ENCODE measurements around the gene CYREN. TPM values are rescaled to one million over a fixed set of nuclear protein-coding genes. Genes with fewer than 3 reads are reported as not detected.

CYREN gene
- total and polyA plus RNA-seq, 7 donors, result 20.6 to 61.2 (median 28.1) TPM

GRCh38 chr7:135208102-135208793 lies 37.7 kb upstream of the CYREN start:
- no peak for TF ChIP-seq CTCF (IDR thresholded peaks at IDR 0.05)
- H3K9me3 ChIP-seq, result no peaks in the 10 kb centered on the region
- no peak for ATAC-seq
- no peaks in the 10 kb centered on the region for H3K27me3 ChIP-seq (ENCODE audit: insufficient read depth in 3 of 3, low read length in 2 of 3)
- intact Hi-C loops (cut with DNase I), result no loop called here
- DNase-seq, result no peak
- H3K27ac ChIP-seq, result no peak overlapping the region
- peaks cover 0 to 37% of the 10 kb centered on the region in 2 donors for H3K36me3 ChIP-seq (ENCODE audit: insufficient read depth in 1 of 2, low read depth in 1 of 2)
- H3K4me3 ChIP-seq, result no peak overlapping the region
- H3K4me1 ChIP-seq, result peaks cover 12% of the 10 kb centered on the region
- 67 to 83% (median 72%) methylated on average over 6 of the region's 6 CpGs for WGBS, 3 donors

- ATAC-seq (no peak), DNase-seq (no peak)
- no peak overlapping the region for H3K27ac ChIP-seq
- no peak for TF ChIP-seq CTCF (IDR thresholded peaks at IDR 0.05)
- intact Hi-C loops (cut with DNase I), result no loop called here
- no peaks in the 10 kb centered on the region for H3K27me3 ChIP-seq (ENCODE audit: insufficient read depth in 3 of 3, low read length in 2 of 3)
- H3K36me3 ChIP-seq (ENCODE audit: insufficient read depth in 1 of 2, low read depth in 1 of 2), result peaks cover 0 to 44% of the 10 kb centered on the region in 2 donors
- no peaks in the 10 kb centered on the region for H3K9me3 ChIP-seq
- peaks cover 12% of the 10 kb centered on the region for H3K4me1 ChIP-seq
- WGBS, 3 donors, result 91 to 93% (median 92%) methylated on average over 8 of the region's 8 CpGs
- H3K4me3 ChIP-seq, result no peak overlapping the region
These were observed 37.0 kb upstream of the CYREN start for GRCh38 chr7:135207406-135208101.

DNA sequence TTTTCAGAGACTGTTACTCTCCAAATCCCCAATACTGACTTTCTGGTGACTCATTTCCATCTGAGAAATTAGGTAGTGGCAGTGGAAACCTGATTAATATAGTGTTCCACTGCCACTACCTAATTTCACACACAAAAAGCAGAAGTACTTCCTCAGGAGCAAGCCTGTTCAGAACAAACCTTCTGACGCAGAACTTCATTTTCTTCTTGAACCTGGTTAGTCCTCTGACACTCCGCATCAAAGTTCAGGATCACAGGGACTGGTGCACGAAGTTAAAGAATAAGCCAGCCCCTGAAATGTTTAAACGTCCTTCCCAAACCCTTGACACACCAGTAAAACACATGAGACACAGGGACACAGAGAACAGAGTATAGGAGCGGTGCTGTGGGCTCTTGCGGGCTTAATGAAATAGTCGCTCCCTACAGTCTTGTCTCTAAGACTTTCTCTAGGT lies 36.5 kb upstream of the CYREN start:
- Histone ChIP-seq H3K9me3 (no peaks in the 10 kb centered on the region), H3K4me1 (peaks cover 12% of the 10 kb centered on the region), H3K36me3 (ENCODE audit: insufficient read depth in 1 of 2, low read depth in 1 of 2) (peaks cover 0 to 50% of the 10 kb centered on the region in 2 donors), H3K27me3 (ENCODE audit: insufficient read depth in 3 of 3, low read length in 2 of 3) (no peaks in the 10 kb centered on the region), H3K27ac (no peak overlapping the region), H3K4me3 (no peak overlapping the region)
- no peak for TF ChIP-seq CTCF (IDR thresholded peaks at IDR 0.05)
- DNase-seq (no peak), ATAC-seq (no peak)
- WGBS, 3 donors, result 88 to 92% (median 89%) methylated on average over 7 of the region's 7 CpGs
- intact Hi-C loops (cut with DNase I), result no loop called here

- intact Hi-C loops (cut with DNase I), result no loop called here
- whole genome bisulfite sequencing, 3 donors, result 94 to 97% (median 96%) methylated on average over 8 of the region's 8 CpGs
- no peaks in the 10 kb centered on the region for H3K27me3 ChIP-seq (ENCODE audit: insufficient read depth in 3 of 3, low read length in 2 of 3)
- H3K4me1 ChIP-seq, result peaks cover 15% of the 10 kb centered on the region
- no peak overlapping the region for H3K4me3 ChIP-seq
- TF ChIP-seq CTCF (IDR thresholded peaks at IDR 0.05), result no peak
- H3K9me3 ChIP-seq, result no peaks in the 10 kb centered on the region
- no peak for ATAC-seq
- peaks cover 0 to 61% of the 10 kb centered on the region in 2 donors for H3K36me3 ChIP-seq (ENCODE audit: insufficient read depth in 1 of 2, low read depth in 1 of 2)
- no peak overlapping the region for H3K27ac ChIP-seq
- DNase-seq, result no peak
These were observed 35.3 kb upstream of the CYREN start for GRCh38 chr7:135205850-135206249.

Data from psoas muscle (tissue), 8 donors.